GM18502 (cell line): ENCODE measurements around the gene SHOC2.
"Not testable (repeated sequence)": the region's sequence is repeated elsewhere in the genome, so short reads cannot be mapped to it uniquely, and the experiment has no call there.

Experiments used
- ATAC-seq: cut with Tn5 transposase; IDR thresholded peaks from one replicate; pipeline ENCODE4 v1.9.1; 2021; ENCODE audit warnings: mild to moderate bottlenecking; ENCODE audit not compliant: unreplicated experiment, poor library complexity

Gene SHOC2

DNA sequence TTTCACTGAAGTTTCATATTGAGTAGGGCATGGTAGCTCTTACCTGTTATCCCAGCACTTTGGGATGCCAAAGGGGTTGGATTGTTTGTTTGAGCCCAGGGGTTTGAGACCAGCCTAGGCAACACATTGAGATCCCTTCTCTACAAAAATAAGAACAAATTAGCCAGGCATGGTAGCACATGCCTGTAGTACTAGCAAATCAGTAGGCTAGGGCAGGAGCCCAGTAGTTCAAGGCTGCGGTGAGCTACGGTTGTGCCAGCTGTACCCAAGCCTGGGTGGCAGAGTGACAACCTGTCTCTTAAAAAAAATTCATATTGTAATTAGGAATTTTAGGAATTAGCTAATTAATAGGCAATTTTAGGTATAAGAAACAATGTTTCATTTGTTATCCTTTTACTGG is 18.4 kb upstream of the SHOC2 start:
- ATAC-seq, result no peak

DNA sequence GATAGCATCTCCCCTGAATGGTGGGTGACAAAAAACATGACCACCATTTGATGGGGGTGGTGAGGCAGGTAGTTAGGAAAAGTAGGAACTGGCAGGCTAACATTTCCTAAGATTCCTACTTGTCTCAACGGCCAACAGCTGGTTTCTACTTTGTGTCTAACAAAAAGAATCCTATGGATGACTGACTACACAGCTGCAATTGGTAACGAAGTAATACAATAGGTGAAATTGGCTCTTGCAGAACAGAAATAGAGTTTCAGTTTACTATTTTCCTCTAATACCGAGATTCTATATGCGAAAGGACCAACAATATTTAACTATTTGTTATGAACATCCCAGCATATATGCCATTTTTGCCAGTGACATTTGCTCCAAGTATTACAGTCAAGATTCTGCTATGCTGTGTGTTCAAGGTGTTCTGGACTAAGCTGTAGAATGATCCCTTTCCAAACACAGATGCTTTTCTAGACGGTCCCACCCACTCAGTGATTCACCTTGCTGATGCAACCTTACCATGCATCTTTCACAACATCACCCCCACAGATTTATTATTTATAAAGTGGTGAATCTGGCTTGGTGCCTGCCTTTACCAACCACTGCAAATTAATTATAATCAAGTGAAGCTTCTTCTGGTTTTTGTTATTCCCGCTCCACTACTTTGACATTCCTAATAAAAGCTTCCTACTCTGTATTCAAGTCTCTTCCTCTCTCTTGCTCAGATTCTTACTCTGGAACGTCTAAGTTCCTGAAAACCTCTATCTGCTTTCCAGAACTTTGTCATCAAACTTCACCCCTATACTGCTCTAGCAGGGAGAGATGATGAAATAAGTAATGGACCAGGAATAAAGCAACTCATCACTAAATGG is 17.2 kb upstream of the SHOC2 start:
- ATAC-seq, result no peak

DNA sequence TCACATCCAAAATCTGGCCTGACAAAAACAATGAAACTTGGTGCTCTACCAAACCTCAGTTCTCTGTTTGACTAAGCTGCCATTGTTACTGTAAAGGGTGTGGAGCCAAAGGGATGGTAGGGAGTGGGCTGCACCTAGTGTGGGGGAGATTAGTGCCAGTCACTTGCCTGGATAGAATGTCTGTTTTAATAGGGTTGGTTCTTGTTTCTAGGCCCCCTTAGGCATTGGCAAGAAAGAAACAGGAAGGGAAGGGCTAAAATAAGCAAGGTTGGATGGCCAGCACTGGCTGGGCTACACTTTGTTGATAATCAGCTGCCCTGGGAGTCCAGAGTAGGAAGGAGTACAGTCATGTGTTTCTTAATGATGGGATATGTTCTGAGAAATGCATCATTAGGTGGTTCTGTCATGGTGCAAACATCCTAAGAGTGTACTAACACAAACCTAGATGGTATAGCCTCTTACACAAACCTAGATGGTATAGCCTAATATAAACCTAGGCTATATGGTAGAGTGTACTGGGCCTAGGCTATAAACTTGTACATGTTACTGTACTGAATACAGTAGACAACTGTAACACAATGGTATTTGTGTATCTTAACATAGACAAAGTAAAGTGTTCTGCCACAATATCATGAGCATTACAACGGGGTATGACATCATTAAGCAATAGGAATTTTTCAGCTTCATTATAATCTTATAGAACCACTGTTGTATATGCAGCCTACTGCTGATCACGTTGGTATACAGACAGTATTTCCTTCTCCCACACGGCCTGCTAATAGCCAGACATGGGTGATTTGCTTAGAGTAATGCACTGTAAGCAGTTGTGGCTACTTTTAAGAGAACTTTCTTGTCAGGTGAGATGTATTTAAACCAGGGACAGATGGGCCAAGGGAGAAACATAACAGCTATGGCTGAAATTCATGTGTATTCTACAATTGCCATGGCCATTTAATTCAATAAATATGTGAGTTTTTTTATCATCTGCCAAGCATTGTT is 15.8 kb upstream of the SHOC2 start:
- peak; percentile 79 for ATAC-seq

- no peak for ATAC-seq
Measured at GRCh38 chr10:110910138-110910537, 9.3 kb upstream of the SHOC2 start.

DNA sequence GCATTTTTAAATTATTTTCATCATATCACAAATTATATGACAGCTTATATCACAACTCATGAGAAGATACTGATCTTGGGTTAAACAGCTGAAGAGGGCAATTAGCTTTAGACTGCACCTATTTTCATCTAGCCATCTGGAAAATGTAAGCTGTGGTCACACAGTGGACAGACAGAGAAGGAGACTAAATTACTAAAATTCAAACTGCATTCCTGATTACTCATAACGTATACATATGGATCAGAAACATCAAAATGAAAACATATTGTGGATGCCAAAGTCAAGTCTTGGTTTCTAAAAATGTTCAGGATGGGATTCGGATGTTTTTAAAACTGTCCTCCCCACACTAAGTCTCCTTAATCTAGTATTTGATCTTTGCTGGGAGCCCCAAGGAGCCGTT is 7.0 kb upstream of the SHOC2 start:
- ATAC-seq, result no peak

DNA sequence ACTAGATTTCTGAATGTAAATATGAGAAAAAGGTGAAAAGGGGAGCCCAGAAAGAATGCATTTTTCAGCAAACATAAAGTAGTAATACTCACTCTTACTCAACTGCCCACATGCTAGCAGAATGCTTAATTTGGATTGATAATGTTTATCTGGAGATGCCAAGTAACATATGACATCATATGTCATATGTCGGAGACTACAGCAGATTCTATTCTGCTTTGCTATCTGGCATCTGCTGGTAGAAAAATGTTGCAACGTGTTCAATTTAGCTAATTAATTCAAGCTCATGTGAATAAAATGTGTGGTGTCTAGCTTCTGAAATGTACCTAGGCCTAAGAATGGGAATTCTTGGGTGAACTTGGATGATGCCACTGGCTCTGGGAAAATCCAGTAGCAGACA is 5.0 kb upstream of the SHOC2 start:
- ATAC-seq, result no peak

GRCh38 chr10:110915035-110915434 is 4.4 kb upstream of the SHOC2 start:
- ATAC-seq, result no peak

DNA sequence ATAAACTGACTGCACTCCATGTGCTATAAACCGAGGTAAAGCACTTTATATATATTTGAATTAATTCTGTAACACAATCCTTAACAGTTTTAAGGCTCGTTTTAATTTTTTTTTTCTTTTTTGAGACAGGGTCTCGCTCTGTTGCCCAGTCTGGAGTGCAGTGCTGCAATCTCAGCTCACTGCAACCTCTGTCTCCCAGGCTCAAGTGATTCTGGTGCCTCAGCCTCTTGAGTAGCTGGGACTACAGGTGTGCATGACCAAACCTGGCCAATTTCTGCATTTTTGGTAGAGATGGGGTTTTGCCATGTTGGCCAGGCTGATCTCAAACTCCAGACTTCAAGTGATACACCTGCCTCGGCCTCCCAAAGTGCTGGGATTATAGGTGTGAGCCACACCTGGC is 3.8 kb upstream of the SHOC2 start:
- not testable (repeated sequence) for ATAC-seq

- ATAC-seq, result no peak
Measured at GRCh38 chr10:110916554-110917346, 2.7 kb upstream of the SHOC2 start.

DNA sequence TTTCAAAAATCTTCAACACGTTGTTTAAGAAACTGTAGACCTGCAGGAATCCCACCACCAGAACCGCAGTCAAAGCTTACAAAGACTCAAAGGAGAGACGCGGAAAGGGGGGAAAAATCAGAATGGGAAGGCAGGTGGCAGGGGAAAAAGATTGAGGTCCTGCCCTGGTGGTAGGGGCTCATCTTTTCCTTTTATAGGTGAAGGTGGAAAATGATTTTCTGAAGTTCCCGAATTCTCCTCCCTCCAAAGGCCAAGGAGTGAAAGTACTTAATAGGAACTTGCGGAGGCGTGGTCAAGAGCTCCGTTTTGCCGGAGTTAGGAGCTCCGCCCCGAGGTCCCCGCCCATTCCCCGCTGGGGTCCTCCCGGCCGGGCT is 1.1 kb upstream of the SHOC2 start:
- no peak for ATAC-seq

DNA sequence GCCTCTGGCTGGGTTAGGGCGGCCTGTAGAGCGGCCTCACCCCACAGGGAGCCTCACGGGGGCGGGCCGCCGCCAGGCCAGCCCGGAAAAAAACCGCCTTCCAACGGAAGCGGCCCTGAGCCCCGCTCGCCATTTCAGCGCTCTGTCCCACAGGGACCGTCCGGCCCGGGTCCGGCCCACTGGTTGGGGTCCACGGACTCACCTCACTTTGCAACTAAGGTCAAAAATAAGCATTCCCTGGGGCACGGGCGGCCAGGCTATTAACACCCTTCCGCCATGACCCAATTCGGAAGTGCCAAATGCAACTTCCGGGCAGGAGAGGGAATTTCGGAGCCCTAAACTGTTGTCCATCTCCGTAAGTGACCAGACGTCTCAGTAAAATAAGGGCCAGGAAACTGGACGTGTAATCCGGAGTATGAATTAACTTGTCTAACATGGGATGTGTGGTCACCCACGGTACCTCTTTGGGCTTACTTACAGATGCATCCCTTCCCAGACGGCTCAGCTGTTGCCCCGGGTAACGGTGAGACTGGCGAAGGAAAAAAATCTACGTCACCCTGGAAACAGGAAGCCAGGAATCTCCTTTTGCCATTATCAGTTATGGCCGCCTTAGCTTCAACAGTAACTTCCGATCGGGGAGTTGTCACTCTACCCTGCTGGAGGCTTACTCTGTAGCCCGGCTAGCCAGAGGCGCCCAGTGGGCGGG is 608 bp upstream of the SHOC2 start, which contains the start of gene BBIP1:
BBIP1 (minus strand) TSS at position 538 of the 706 bp plus-strand sequence. CDS start 1,023 bp downstream, outside the sequence.
- peak; percentile 84 for ATAC-seq

GRCh38 chr10:110919971-110920881 is 822 bp downstream of the SHOC2 start:
- peak; percentile 32 for ATAC-seq

GRCh38 chr10:110923856-110924493 is 4.6 kb downstream of the SHOC2 start:
- ATAC-seq, result no peak

DNA sequence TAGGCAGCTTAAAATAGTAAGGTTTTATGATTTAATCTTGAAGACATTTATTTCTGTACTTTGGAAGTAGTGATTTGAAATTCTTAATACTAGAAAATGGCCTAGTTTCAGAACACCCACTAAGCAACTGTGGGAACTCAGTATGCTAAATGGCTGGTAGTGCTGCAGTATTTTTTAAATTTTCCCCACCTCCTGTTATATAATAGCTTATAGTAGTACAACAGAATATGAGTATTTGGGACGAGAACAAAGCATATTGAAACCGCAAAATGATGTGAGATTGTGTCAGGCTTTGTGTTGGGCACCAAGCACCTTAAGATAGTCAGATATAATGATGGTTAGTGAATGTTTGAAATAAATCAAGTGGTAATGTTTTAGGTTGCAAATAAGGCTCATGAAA is 8.1 kb downstream of the SHOC2 start:
- ATAC-seq, result no peak

DNA sequence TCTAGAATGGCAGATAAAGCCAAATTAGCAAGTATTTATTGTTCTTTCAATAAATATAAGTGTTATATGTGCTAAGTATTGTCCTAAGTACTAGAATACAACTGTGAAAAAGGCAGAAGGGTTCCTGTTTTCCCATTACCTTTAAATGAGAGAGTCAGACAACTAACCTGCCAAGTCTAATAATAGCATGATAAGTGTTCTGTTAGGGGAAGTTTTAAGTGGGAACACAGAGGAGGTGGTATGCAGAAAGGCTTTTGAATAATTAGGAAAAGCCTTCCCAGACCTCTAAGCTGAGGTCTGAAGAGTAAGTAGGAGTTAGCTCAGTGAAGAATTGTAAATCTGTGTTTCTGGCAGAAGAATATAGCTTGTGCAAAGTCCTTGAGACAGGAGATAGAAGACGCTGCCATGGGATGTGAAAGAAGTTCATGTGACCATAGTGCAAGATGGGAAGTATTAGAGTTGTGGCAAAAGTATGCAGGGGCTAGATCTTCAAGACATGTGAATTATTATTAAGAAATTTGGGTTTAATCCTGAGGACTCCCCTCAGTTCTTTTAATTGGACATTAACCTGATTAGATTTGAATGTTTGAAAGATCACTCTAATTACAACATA is 12.5 kb downstream of the SHOC2 start:
- ATAC-seq, result no peak

DNA sequence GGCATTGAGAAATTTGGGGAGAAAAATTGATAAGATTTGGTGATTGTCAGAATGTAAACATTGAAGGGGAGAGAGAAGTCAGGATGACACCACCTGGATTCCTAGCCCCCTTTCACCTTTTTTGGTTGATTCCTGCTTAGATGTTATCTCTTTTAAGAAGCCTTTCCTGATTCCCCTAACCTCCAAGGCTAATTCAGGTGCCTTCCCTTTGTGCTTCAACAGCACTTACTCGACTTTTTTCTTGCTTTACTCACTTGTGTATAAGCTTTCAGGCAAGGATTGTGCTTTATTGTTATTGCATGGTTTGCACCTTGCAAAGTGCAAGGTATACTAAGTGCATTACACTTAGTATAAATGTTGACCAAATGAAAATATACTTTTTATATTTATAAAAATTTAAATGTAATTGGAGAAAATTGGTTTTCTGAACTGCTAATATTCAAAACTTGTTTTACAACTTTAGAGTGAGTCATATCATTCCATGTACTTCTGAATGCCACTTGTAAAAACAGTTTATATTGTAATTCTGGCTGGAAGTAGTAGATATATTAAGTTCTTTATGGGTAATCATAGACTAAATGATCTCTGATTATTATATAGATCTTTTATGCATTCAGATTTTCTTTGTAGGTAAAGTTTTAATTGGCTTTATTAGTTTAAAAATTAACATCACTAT is 13.2 kb downstream of the SHOC2 start:
- no peak for ATAC-seq

- no peak for ATAC-seq
Measured at GRCh38 chr10:110936757-110937156, 17.4 kb downstream of the SHOC2 start.
